Gastrocnemius medialis (tissue), 4 donors: Measurements from ENCODE around the gene NPM1.
"Not testable (repeated sequence)": the region's sequence is repeated elsewhere in the genome, so short reads cannot be mapped to it uniquely, and the experiment has no call there.

Experiments used
- CTCF ChIP-seq, 5 experiments: fragments of 450-650 bp in 3 of 5; fragments of 200-600 bp in 2 of 5; sonication (generic) in 2 of 5; IDR thresholded peaks in 4 of 5; conservative IDR thresholded peaks in 1 of 5; 1 replicate in 4 of 5; 2 replicates in 1 of 5; pipeline ENCODE4 v1.5.1; 2016 to 2019; ENCODE audit warnings: antibody characterized with exemption in 5 of 5, mild to moderate bottlenecking in 3 of 5, moderate library complexity in 3 of 5
- POLR2A ChIP-seq, 2 donors: fragments of 450-650 bp; IDR thresholded peaks; one replicate each; pipeline ENCODE4 v1.6.1; 2017; ENCODE audit warnings: antibody characterized with exemption in 2 of 2, mild to moderate bottlenecking in 2 of 2, moderate library complexity in 2 of 2

- not testable (repeated sequence) for TF ChIP-seq CTCF (IDR thresholded peaks at IDR 0.05 in 4 of 5, conservative IDR thresholded peaks at IDR 0.05 in 1 of 5); POLR2A (IDR thresholded peaks at IDR 0.05)
Measured at GRCh38 chr5:171413993-171414392, 26.3 kb downstream of the NPM1 start.
